ENCODE measurements around the gene GSDME. TPM values are rescaled to one million over a fixed set of nuclear protein-coding genes. Genes with fewer than 3 reads are reported as not detected.

GSDME gene
- total RNA-seq, 1 donor, result 43.3 TPM

DNA sequence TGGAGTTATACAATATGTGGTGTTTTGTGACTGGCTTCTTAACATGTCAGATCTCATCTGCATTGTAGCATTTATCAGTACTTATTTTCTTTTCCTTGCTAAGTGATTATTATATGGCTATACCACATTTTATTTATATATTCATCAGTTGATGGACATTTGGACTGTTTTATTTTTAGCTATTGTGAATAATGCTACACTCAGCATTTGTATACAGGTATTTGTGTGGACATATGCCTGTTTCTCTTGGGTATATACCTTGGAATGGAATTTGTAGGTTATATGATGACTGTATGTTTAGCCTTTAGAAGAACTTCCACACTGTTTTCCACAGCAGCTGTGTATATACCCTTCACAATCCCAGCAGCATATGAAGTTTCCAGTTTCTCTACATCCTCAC is 86.5 kb downstream of the GSDME start:
- H3K4me3 ChIP-seq (ENCODE audit: low read depth, low read length), result no peak overlapping the region
- TF ChIP-seq, protein P1, sequence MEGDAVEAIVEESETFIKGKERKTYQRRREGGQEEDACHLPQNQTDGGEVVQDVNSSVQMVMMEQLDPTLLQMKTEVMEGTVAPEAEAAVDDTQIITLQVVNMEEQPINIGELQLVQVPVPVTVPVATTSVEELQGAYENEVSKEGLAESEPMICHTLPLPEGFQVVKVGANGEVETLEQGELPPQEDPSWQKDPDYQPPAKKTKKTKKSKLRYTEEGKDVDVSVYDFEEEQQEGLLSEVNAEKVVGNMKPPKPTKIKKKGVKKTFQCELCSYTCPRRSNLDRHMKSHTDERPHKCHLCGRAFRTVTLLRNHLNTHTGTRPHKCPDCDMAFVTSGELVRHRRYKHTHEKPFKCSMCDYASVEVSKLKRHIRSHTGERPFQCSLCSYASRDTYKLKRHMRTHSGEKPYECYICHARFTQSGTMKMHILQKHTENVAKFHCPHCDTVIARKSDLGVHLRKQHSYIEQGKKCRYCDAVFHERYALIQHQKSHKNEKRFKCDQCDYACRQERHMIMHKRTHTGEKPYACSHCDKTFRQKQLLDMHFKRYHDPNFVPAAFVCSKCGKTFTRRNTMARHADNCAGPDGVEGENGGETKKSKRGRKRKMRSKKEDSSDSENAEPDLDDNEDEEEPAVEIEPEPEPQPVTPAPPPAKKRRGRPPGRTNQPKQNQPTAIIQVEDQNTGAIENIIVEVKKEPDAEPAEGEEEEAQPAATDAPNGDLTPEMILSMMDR (IDR thresholded peaks at IDR 0.05; ENCODE audit: insufficient read depth, low read length), result no peak
- no peak for DNase-seq (ENCODE audit: low read depth)

DNA sequence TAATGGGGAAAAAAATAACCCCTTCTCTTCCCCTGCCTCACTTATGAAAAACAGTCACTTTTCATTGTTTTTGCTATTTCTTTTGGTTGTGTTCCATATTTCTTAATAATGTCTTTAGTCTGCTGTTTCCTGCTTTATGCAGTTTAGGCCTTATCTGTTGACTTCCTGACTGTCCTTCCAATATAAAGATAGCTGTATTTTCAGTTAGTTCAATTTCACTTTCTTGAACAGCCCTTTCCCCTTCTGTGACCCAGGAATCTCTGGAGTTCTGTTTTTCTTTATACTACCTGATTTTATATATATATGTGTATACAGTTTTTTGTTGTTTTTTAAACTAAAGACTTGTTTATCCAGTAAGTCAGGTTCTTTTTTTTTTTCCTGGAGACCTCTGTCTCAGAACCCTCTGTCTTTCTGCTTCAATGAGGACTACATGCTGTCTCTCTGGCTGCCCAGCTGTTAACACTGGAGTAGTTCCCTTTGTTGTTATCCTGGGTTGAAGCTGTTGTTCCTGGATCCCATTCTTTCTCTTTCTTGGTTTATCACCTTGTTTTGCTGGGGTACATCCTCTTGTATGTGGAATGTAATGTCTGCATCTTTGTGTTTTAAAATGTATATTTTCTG is 87.2 kb downstream of the GSDME start:
- no peak overlapping the region for H3K4me3 ChIP-seq (ENCODE audit: low read depth, low read length)
- DNase-seq (ENCODE audit: low read depth), result peak; percentile 29
- TF ChIP-seq, protein P1 (IDR thresholded peaks at IDR 0.05; ENCODE audit: insufficient read depth, low read length), result no peak

DNA sequence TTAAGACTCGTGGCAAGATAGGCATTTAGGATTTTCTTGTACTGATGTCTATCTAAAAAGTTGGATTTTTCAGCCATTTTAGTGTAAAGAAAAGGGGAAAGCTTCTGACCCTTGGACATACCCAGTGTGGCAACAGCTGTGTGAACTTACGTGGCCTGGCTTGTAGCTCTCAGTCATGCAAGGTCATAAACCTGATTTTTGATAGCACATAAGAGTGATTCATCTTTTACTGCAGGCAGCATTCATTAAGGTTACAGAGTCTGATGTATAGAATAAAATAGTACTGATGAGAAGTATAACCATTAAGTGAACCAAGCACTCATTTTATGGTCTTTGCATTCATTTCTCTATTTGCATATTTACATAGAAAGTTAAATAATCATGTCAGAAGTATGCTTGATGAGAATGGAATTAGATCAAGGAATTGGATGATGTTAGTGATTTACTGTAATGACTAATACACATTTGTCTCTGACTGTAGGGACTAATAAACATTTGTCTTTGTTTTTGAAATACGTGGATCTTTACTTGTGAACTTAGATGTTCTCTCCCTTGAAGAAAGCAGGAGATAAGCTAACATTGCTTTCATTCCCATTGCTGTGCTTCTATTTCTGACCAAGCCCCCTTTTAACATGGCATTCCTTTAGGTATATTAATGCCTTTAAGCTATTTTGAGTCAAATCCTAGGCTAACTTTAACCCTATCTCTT is 88.2 kb downstream of the GSDME start:
- no peak overlapping the region for H3K4me3 ChIP-seq (ENCODE audit: low read depth, low read length)
- TF ChIP-seq, protein P1 (IDR thresholded peaks at IDR 0.05; ENCODE audit: insufficient read depth, low read length), result no peak
- DNase-seq (ENCODE audit: low read depth), result peak; percentile 23

DNA sequence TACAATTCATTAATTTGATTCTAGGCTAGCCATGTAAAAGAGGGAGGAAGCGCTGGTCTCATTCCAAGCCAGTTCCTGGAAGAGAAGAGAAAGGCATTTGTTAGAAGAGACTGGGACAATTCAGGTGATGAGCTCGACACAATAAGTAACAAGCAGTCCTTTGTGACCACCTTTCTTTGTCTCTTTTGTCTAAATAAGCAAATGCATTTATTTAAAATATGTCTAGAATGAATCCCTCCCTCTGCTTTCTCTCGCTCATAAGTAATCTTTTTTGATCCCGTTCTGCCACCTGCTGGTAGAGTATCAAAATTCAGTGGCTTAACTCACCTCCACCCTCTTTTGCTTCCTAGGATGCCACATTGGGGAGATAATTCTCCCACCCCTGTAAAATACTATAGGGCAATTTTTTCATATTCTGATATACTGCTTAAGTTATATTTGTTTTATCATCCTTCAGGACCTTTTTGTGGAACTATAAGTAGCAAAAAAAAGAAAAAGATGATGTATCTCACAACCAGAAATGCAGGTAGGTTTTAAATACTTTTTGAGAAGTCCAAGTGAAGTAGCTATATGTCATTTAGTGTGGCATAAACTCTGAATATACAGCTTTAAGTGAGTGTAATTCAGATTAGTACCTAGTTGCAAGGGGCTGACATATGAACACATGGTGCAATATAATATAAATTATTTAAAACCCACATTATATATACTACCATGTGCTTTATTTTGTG is 91.5 kb downstream of the GSDME start:
- no peak overlapping the region for H3K4me3 ChIP-seq (ENCODE audit: low read depth, low read length)
- DNase-seq (ENCODE audit: low read depth), result peak; percentile 79
- TF ChIP-seq, protein P1 (IDR thresholded peaks at IDR 0.05; ENCODE audit: insufficient read depth, low read length), result peak; percentile 66

DNA sequence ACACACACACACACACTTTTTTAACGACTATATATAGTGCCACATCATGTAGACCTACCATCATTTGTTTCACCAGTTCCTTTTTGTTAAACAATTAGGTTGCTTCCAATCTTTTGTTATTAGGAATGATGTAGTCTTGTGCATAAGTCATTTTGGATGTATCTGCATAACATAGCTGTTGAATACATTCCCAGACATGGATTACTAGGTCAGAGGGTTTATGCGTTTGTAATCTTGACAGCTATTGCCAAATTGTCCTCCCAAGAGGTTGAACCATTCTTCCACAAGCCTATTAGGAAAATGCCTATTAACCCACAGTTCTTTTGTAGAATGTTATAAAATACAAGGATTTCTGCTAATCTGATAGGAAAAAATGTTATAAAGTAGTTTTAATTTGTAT is 96.7 kb downstream of the GSDME start:
- TF ChIP-seq, protein P1 (IDR thresholded peaks at IDR 0.05; ENCODE audit: insufficient read depth, low read length), result no peak
- peak; percentile 89 for DNase-seq (ENCODE audit: low read depth)
- H3K4me3 ChIP-seq (ENCODE audit: low read depth, low read length), result no peak overlapping the region

DNA sequence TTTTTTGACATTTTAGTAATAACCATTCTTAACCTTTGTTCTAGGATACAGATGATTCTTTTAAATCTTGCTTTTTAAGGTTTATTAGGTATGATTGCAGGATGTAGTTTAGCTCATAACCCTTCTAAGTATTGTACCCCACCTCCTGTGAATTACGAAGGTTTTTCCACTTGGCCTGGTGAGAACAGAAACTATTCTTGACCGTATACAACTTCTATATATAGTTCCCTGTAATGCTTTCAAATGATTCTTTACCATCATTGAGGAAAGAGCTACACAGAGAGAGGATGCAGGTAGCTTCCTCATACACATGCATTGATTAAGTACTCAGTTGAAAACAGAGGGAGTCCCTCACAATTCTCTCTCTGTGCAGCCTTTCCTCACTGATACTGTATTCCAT is 97.8 kb downstream of the GSDME start:
- TF ChIP-seq, protein P1 (IDR thresholded peaks at IDR 0.05; ENCODE audit: insufficient read depth, low read length), result no peak
- no peak for DNase-seq (ENCODE audit: low read depth)
- H3K4me3 ChIP-seq (ENCODE audit: low read depth, low read length), result no peak overlapping the region
